GM12878 (cell line): ENCODE results near the gene ARL4D. TPM values are rescaled to one million over a fixed set of nuclear protein-coding genes. Genes with fewer than 3 reads are reported as not detected.

ENCODE experiments used
- ATAC-seq: fragments of 200-7000 bp; cut with Tn5 transposase; 3 replicates; pipeline ENCODE4 v1.9.1; 2020; ENCODE audit warnings: mild to moderate bottlenecking, moderate library complexity
- BruUV-seq: library from RNA; stranded (reverse); fragments of 400-500 nt; replicated peaks from 2 replicates; lab custom pipeline; 2021; lab: Mats Ljungman, UMichigan
- CTCF ChIA-PET: fragments of 300-600 bp; sonication (Branson Sonifier 250); formaldehyde crosslinking; extraction: SDS; loops from one replicate; lab custom pipeline; 2021; ENCODE audit warnings: inconsistent platforms; lab: Yijun Ruan, JAX
- POLR2A ChIA-PET: fragments of 350-600 bp; formaldehyde crosslinking; extraction: SDS; loops from one replicate; lab custom pipeline; 2021; ENCODE audit warnings: inconsistent platforms; lab: Charles Lee
- RAD21 ChIA-PET: fragments of 300-600 bp; sonication (Branson Sonifier 250); formaldehyde crosslinking; loops from one replicate; lab custom pipeline; 2023; ENCODE audit warnings: antibody characterized with exemption; ENCODE audit not compliant: unreplicated experiment; lab: Charles Lee
- SMC1A ChIA-PET: fragments of 300-600 bp; sonication (Branson Sonifier 250); formaldehyde crosslinking; loops from one replicate; lab custom pipeline; 2023; ENCODE audit not compliant: unreplicated experiment, uncharacterized antibody; lab: Charles Lee
- DNase-seq: peaks from one replicate; pipeline ENCODE4 v3.0.0-alpha.2; 2011; ENCODE audit warnings: low read depth, low spot score
- FAIRE-seq: peaks from 3 replicates; lab custom pipeline; 2011; peaks lifted over from hg19 to GRCh38; lab: Jason Lieb, UNC
- H2AFZ ChIP-seq: 2 replicates; pipeline ENCODE4 v1.6.0; 2011; ENCODE audit warnings: low read depth, low read length, control low read depth; ENCODE audit not compliant: control insufficient read depth
- H3K27ac ChIP-seq: 2 replicates; pipeline ENCODE4 v1.5.1; 2011; ENCODE audit warnings: control low read depth; ENCODE audit not compliant: control insufficient read depth, insufficient read depth
- H3K27me3 ChIP-seq, 2 experiments: replicated peaks in 1 of 2; 2 replicates each; pipeline versions ENCODE4 v1.6.0 to v1.6.1; 2011; ENCODE audit warnings: low read length in 1 of 2; ENCODE audit not compliant: control insufficient read depth in 2 of 2, insufficient read depth in 2 of 2
- H3K36me3 ChIP-seq, 2 experiments: 2 replicates each; pipeline ENCODE4 v1.5.1; 2011; ENCODE audit warnings: low read length in 1 of 2; ENCODE audit not compliant: control insufficient read depth in 2 of 2, insufficient read depth in 2 of 2
- H3K4me1 ChIP-seq: 2 replicates; pipeline ENCODE4 v1.6.1; 2011; ENCODE audit warnings: mild to moderate bottlenecking, low read length, moderate library complexity, mixed read lengths; ENCODE audit not compliant: control insufficient read depth, insufficient read depth
- H3K4me2 ChIP-seq: 2 replicates; pipeline ENCODE4 v1.6.0; 2011; ENCODE audit warnings: control low read depth; ENCODE audit not compliant: control insufficient read depth, insufficient read depth
- H3K4me3 ChIP-seq: fragments of 200-600 bp; sonication (generic); 2 replicates; pipeline ENCODE4 v1.5.1; 2016
- H3K79me2 ChIP-seq: 2 replicates; pipeline ENCODE4 v1.6.0; 2011; ENCODE audit warnings: low read length; ENCODE audit not compliant: control insufficient read depth, insufficient read depth
- H3K9ac ChIP-seq: 2 replicates; pipeline ENCODE4 v1.8.0; 2011; ENCODE audit warnings: low read length, control low read depth, mixed read lengths; ENCODE audit not compliant: control insufficient read depth, insufficient read depth
- H3K9me3 ChIP-seq: replicated peaks from 3 replicates; pipeline ENCODE4 v1.5.1; 2011; ENCODE audit warnings: mild to moderate bottlenecking, low read length; ENCODE audit not compliant: control insufficient read depth, insufficient read depth
- H4K20me1 ChIP-seq: 2 replicates; pipeline ENCODE4 v1.6.0; 2011; ENCODE audit not compliant: control insufficient read depth, insufficient read depth
- ELK1 ChIP-seq: IDR thresholded peaks from 2 replicates; pipeline ENCODE4 v1.6.1; 2012; ENCODE audit warnings: low read depth, low read length, improper control_type of control experiment
- RCOR1 ChIP-seq: conservative IDR thresholded peaks from 2 replicates; pipeline ENCODE4 v1.6.1; 2012; ENCODE audit warnings: low read depth, low read length, improper control_type of control experiment
- ZNF274 ChIP-seq: IDR thresholded peaks from one replicate; pipeline ENCODE4 v1.8.0; 2011; ENCODE audit not compliant: insufficient read length, insufficient read depth
- WGBS: methylation state at CpG from one replicate; pipeline ENCODE4 v1.1.6; 2016; ENCODE audit warnings: low lambda C conversion rate; ENCODE audit not compliant: insufficient replicate concordance, insufficient coverage; ENCODE audit errors: missing lambda C conversion rate; 5-methylcytosine and 5-hydroxymethylcytosine counted together
- in situ Hi-C: fragments of 300-500 bp; cut with MboI; formaldehyde crosslinking; loops from 9 replicates; pipeline ENCODE4 v1.14.3; 2018; ENCODE audit warnings: mixed read lengths
- intact Hi-C: fragments of 100-400 bp; cut with micrococcal nuclease; formaldehyde crosslinking; loops from one replicate; pipeline ENCODE4 v1.14.2; 2022; ENCODE audit not compliant: unreplicated experiment
- polyA plus RNA-seq, 11 experiments: library from polyadenylated mRNA; depleted of rRNA in 4 of 11; unstranded in 6 of 11; stranded (reverse) in 5 of 11; fragments of >200 nt; fragmentation: Nextera tagmentation in 4 of 11; fragmentation: Illumina TruSeq in 1 of 11; extraction: Ambion mirVana in 4 of 11; extraction: Trizol in 1 of 11; gene quantifications; 1 replicate in 1 of 11; 2 replicates in 10 of 11; pipeline versions ENCODE4 v1.2.1 to v1.2.3, GENCODE V29; 2011 to 2016; ENCODE audit warnings: inconsistent platforms in 2 of 11, missing spikeins in 2 of 11, low read depth in 1 of 11
- total RNA-seq, 4 experiments: library from RNA; depleted of rRNA in 3 of 4; stranded (reverse); fragments of >200 nt in 3 of 4; fragmentation: Illumina TruSeq in 1 of 4; extraction: Trizol in 1 of 4; gene quantifications; 2 replicates each; pipeline versions ENCODE4 v1.2.1 to v1.2.3, GENCODE V29; 2013 to 2021
- TF ChIP-seq, protein P1 (sequence below): IDR thresholded peaks from 2 replicates; pipeline ENCODE4 v1.6.1; 2012; ENCODE audit warnings: low read depth, low read length, improper control_type of control experiment
- TF ChIP-seq, protein P2 (sequence below), 3 experiments: IDR thresholded peaks in 2 of 3; conservative IDR thresholded peaks in 1 of 3; 2 replicates each; pipeline ENCODE4 v1.5.1; 2011; ENCODE audit warnings: low read depth in 3 of 3, low read length in 3 of 3, mild to moderate bottlenecking in 3 of 3, control low read depth in 2 of 3, moderate library complexity in 2 of 3, inconsistent platforms in 1 of 3, mixed read lengths in 1 of 3; ENCODE audit not compliant: control insufficient read depth in 2 of 3, insufficient read depth in 1 of 3; ENCODE audit errors: extremely low read depth in 1 of 3

ARL4D gene
- total and polyA plus RNA-seq, 10 of the 15 experiments (the other 5 are each of a cell fraction or from before 2014, with no cell fraction given) = 0.10 to 1.5 (median 0.75) TPM

DNA sequence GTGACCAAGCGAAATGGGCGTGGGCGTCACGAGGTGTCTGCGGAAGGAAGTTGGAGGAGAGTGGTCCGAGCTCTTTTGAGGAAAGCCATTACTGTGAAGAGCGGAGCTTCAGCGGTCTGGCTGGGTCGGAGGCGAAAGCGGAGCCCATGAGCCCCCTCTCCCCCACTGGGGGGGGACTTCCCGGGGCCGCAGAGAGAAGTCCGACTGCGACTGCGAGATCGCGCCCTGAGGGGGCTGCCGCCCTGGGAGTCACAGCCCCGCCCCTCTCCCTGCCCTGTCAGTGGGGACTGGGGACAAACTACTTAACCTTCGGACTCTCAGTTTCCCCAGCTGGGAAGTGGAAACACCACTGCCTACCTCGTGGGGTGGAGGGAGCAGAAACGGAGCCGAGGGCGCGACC, 20.0 kb upstream of the ARL4D start:
- ChIA-PET POLR2A (interaction anchor here (0.6 kb wide), 1 partner anchor 11 kb away, joined by 3 read pairs; no protein-coding TSS in a partner anchor), CTCF (interaction anchor here (0.6 kb wide), 1 partner anchor 104 kb away, joined by 3 read pairs; no protein-coding TSS in a partner anchor)
- no TSS peak for BruUV-seq

More for the DNA sequence above, 20.0 kb upstream of the ARL4D start:
- H3K36me3 ChIP-seq = no peaks in the 10 kb centered on the region
- H3K9me3 ChIP-seq = peaks cover 15% of the 10 kb centered on the region
- FAIRE-seq (no peak), DNase-seq (no peak), ATAC-seq (no peak)
- intact Hi-C loops (no loop called here), in situ Hi-C loops (no loop called here)
- RAD21 ChIA-PET = no interaction called here
- SMC1A ChIA-PET = no interaction called here
- H3K27me3 ChIP-seq = no peaks in the 10 kb centered on the region
- H3K4me3 ChIP-seq = no peak overlapping the region
- no peak overlapping the region for H3K4me2 ChIP-seq
- peaks cover 3% of the 10 kb centered on the region; the same call in 1 of the 2 replicates for H3K4me1 ChIP-seq
- H3K9ac ChIP-seq = no peak overlapping the region
- no peaks in the 10 kb centered on the region for H3K79me2 ChIP-seq
- TF ChIP-seq, protein P1, sequence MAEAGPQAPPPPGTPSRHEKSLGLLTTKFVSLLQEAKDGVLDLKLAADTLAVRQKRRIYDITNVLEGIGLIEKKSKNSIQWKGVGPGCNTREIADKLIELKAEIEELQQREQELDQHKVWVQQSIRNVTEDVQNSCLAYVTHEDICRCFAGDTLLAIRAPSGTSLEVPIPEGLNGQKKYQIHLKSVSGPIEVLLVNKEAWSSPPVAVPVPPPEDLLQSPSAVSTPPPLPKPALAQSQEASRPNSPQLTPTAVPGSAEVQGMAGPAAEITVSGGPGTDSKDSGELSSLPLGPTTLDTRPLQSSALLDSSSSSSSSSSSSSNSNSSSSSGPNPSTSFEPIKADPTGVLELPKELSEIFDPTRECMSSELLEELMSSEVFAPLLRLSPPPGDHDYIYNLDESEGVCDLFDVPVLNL = no peak
- TF ChIP-seq, protein P2, sequence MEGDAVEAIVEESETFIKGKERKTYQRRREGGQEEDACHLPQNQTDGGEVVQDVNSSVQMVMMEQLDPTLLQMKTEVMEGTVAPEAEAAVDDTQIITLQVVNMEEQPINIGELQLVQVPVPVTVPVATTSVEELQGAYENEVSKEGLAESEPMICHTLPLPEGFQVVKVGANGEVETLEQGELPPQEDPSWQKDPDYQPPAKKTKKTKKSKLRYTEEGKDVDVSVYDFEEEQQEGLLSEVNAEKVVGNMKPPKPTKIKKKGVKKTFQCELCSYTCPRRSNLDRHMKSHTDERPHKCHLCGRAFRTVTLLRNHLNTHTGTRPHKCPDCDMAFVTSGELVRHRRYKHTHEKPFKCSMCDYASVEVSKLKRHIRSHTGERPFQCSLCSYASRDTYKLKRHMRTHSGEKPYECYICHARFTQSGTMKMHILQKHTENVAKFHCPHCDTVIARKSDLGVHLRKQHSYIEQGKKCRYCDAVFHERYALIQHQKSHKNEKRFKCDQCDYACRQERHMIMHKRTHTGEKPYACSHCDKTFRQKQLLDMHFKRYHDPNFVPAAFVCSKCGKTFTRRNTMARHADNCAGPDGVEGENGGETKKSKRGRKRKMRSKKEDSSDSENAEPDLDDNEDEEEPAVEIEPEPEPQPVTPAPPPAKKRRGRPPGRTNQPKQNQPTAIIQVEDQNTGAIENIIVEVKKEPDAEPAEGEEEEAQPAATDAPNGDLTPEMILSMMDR (IDR thresholded peaks at IDR 0.05 in 2 of 3, conservative IDR thresholded peaks at IDR 0.05 in 1 of 3; ENCODE audit: control insufficient read depth in 2 of 3, extremely low read depth in 1 of 3, insufficient read depth in 1 of 3, low read depth in 3 of 3, low read length in 3 of 3) = no peak
- TF ChIP-seq RCOR1 (no peak), ZNF274 (no peak), ELK1 (no peak)
- H4K20me1 ChIP-seq = no peaks in the 10 kb centered on the region
- 91% methylated on average over 22 of the region's 26 CpGs for WGBS
- no peak overlapping the region for H3K27ac ChIP-seq
- H2AFZ ChIP-seq = no peak overlapping the region
